ENCODE measurements around the gene SPAG17.

The SPAG17 gene

DNA sequence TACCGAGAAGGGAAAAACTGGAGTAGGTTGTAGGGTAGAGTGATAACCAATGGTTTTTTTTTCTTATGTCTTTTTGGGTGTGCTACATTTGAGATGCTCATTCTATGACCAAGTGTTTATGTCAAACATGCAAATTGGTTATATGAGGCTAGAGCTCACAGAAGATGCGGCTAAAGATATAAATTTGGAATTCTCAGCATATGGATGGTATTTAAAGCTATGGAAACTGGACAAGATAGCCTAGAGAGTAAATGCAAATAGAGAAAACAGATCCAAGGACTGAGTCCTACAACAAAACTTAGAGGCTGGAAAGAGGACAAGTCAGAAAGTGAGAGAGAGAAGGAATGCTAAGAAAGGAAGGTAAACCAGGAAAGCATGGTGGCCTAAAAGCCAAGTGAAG is 263.0 kb downstream of the SPAG17 start:
- no peak overlapping the region for H3K4me3 ChIP-seq (ENCODE audit: insufficient read depth, low read length, poor library complexity, severe bottlenecking)
- no peaks in the 10 kb centered on the region for H3F3A ChIP-seq (ENCODE audit: insufficient read depth)
- H3K79me2 ChIP-seq (ENCODE audit: insufficient read depth, low read length), result peaks cover 10% of the 10 kb centered on the region; the same call in 1 of the 2 replicates
- H2AFZ ChIP-seq (ENCODE audit: low read depth, low read length, severe bottlenecking), result no peak overlapping the region
- no peak overlapping the region for H3K9ac ChIP-seq (ENCODE audit: low read length)
- TF ChIP-seq, protein P1, sequence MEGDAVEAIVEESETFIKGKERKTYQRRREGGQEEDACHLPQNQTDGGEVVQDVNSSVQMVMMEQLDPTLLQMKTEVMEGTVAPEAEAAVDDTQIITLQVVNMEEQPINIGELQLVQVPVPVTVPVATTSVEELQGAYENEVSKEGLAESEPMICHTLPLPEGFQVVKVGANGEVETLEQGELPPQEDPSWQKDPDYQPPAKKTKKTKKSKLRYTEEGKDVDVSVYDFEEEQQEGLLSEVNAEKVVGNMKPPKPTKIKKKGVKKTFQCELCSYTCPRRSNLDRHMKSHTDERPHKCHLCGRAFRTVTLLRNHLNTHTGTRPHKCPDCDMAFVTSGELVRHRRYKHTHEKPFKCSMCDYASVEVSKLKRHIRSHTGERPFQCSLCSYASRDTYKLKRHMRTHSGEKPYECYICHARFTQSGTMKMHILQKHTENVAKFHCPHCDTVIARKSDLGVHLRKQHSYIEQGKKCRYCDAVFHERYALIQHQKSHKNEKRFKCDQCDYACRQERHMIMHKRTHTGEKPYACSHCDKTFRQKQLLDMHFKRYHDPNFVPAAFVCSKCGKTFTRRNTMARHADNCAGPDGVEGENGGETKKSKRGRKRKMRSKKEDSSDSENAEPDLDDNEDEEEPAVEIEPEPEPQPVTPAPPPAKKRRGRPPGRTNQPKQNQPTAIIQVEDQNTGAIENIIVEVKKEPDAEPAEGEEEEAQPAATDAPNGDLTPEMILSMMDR (IDR thresholded peaks at IDR 0.05; ENCODE audit: insufficient read depth, low read length, poor library complexity, severe bottlenecking), result no peak
- no peak for TF ChIP-seq EZH2phosphoT487 (conservative IDR thresholded peaks at IDR 0.05; ENCODE audit: low read length)
- no peak overlapping the region for H3K4me2 ChIP-seq (ENCODE audit: low read depth, low read length, poor library complexity, severe bottlenecking)
- no peaks in the 10 kb centered on the region for H3K9me3 ChIP-seq (ENCODE audit: insufficient read depth, low read length)
- peaks cover 18% of the 10 kb centered on the region; the same call in 1 of the 2 replicates for H4K20me1 ChIP-seq (ENCODE audit: low read depth, low read length)
- no peaks in the 10 kb centered on the region for H3K9me2 ChIP-seq (replicated peaks; ENCODE audit: insufficient read depth, low read length)
- H3K36me3 ChIP-seq (ENCODE audit: low read length), result peaks cover 7% of the 10 kb centered on the region; the same call in 1 of the 2 replicates
- H3K27ac ChIP-seq (ENCODE audit: low read depth, low read length), result no peak overlapping the region
- no peaks in the 10 kb centered on the region for H3K27me3 ChIP-seq (ENCODE audit: low read length)

DNA sequence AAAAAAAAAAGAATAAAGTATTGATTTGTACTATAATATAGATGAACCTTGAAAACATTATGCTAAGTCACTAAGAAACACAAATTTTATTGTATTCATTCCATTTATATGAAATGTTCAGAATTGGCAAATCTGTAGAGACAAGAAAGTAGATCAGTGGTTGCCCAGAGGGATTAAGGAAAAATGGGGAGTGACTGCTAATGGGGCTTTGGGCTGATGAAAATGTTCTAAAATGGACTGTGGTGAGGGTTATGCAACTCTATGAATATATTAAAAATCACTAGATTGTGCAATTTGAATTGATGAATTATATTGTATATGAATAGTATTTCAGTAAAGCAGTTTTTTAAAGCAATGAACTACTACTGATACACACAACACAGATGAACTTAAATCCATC is 265.7 kb downstream of the SPAG17 start:
- Histone ChIP-seq H3K9me3 (ENCODE audit: insufficient read depth, low read length) (no peaks in the 10 kb centered on the region), H3K27me3 (ENCODE audit: low read length) (no peaks in the 10 kb centered on the region), H3K9ac (ENCODE audit: low read length) (no peak overlapping the region), H4K20me1 (ENCODE audit: low read depth, low read length) (0 out of 2 replicates have a peak, but pooled peaks cover 4% of the 10 kb centered on the region), H3K27ac (ENCODE audit: low read depth, low read length) (no peak overlapping the region), H2AFZ (ENCODE audit: low read depth, low read length, severe bottlenecking) (no peak overlapping the region), H3F3A (ENCODE audit: insufficient read depth) (no peaks in the 10 kb centered on the region), H3K9me2 (replicated peaks; ENCODE audit: insufficient read depth, low read length) (no peaks in the 10 kb centered on the region), H3K36me3 (ENCODE audit: low read length) (peaks cover 7% of the 10 kb centered on the region; the same call in 1 of the 2 replicates), H3K79me2 (ENCODE audit: insufficient read depth, low read length) (no peaks in the 10 kb centered on the region), H3K4me3 (ENCODE audit: insufficient read depth, low read length, poor library complexity, severe bottlenecking) (no peak overlapping the region), H3K4me2 (ENCODE audit: low read depth, low read length, poor library complexity, severe bottlenecking) (no peak overlapping the region)
- TF ChIP-seq EZH2phosphoT487 (conservative IDR thresholded peaks at IDR 0.05; ENCODE audit: low read length), result no peak
- TF ChIP-seq, protein P1 (IDR thresholded peaks at IDR 0.05; ENCODE audit: insufficient read depth, low read length, poor library complexity, severe bottlenecking), result no peak

DNA sequence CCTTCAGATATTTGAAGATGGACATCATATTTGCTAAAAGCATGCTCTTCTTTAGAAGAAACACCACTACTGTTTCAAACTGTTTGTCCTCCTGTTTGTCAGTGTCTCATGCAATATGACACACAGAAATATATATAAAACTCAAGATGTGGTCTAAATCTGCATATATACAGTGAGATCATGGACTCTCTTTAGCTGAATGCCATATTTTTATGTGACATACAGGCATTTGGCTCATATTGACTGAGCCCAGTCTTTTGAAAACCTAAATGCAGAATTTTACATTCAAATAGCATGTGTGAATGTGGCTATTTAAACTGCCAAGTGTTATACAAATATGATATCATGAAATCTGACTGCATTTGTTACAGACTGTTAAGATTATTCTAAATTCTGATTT is 274.0 kb downstream of the SPAG17 start:
- no peaks in the 10 kb centered on the region for H4K20me1 ChIP-seq (ENCODE audit: low read depth, low read length)
- H3F3A ChIP-seq (ENCODE audit: insufficient read depth), result no peaks in the 10 kb centered on the region
- H3K9me3 ChIP-seq (ENCODE audit: insufficient read depth, low read length), result no peaks in the 10 kb centered on the region
- no peaks in the 10 kb centered on the region for H3K9me2 ChIP-seq (replicated peaks; ENCODE audit: insufficient read depth, low read length)
- no peak overlapping the region for H2AFZ ChIP-seq (ENCODE audit: low read depth, low read length, severe bottlenecking)
- no peaks in the 10 kb centered on the region for H3K27me3 ChIP-seq (ENCODE audit: low read length)
- no peaks in the 10 kb centered on the region for H3K79me2 ChIP-seq (ENCODE audit: insufficient read depth, low read length)
- no peak overlapping the region for H3K4me2 ChIP-seq (ENCODE audit: low read depth, low read length, poor library complexity, severe bottlenecking)
- peaks cover 10% of the 10 kb centered on the region; the same call in 1 of the 2 replicates for H3K36me3 ChIP-seq (ENCODE audit: low read length)
- no peak overlapping the region for H3K27ac ChIP-seq (ENCODE audit: low read depth, low read length)
- no peak overlapping the region for H3K4me3 ChIP-seq (ENCODE audit: insufficient read depth, low read length, poor library complexity, severe bottlenecking)
- no peak for TF ChIP-seq EZH2phosphoT487 (conservative IDR thresholded peaks at IDR 0.05; ENCODE audit: low read length)
- TF ChIP-seq, protein P1 (IDR thresholded peaks at IDR 0.05; ENCODE audit: insufficient read depth, low read length, poor library complexity, severe bottlenecking), result no peak
- H3K9ac ChIP-seq (ENCODE audit: low read length), result no peak overlapping the region
